K562 (cell line): Measurements from ENCODE around the gene ATIC. TPM values are rescaled to one million over a fixed set of nuclear protein-coding genes. Genes with fewer than 3 reads are reported as not detected.
A peak's percentile ranks its signal among the peaks of the same experiment; 100 is the strongest.

Source experiments
- ATF1 ChIP-seq, 2 experiments: fragments of 450-650 bp in 1 of 2; IDR thresholded peaks; 2 replicates each; pipeline ENCODE4 v1.6.1; 2016; ENCODE audit warnings: missing compliant biosample characterization in 1 of 2, missing genetic modification characterization in 1 of 2
- JUN ChIP-seq, 2 experiments: sonication (generic) in 1 of 2; formaldehyde crosslinking in 1 of 2; IDR thresholded peaks; 2 replicates each; pipeline versions ENCODE4 v1.6.1 to v1.8.0; 2012 to 2022; ENCODE audit warnings: borderline replicate concordance in 2 of 2, mild to moderate bottlenecking in 2 of 2, improper control_type of control experiment in 1 of 2, low read depth in 1 of 2, low read length in 1 of 2, missing genetic modification reagents in 1 of 2
- LEF1 ChIP-seq: fragments of 450-650 bp; IDR thresholded peaks from 2 replicates; pipeline ENCODE4 v1.6.1; 2016; ENCODE audit warnings: mild to moderate bottlenecking
- MNT ChIP-seq, 2 experiments: fragments of 450-650 bp; conservative IDR thresholded peaks; 2 replicates each; pipeline ENCODE4 v1.6.1; 2017; ENCODE audit warnings: mild to moderate bottlenecking in 2 of 2, moderate library complexity in 2 of 2
- NCOR1 ChIP-seq: fragments of 450-650 bp; IDR thresholded peaks from 2 replicates; pipeline ENCODE4 v1.6.1; 2016; ENCODE audit warnings: mild to moderate bottlenecking, moderate library complexity
- NR4A1 ChIP-seq, 2 experiments: fragments of 250-450 bp in 1 of 2; fragments of 450-650 bp in 1 of 2; sonication (Bioruptor Pico) in 1 of 2; IDR thresholded peaks; 2 replicates each; pipeline versions ENCODE4 v1.4.0 to v1.6.1; 2016 to 2020; ENCODE audit warnings: mild to moderate bottlenecking in 2 of 2, missing compliant biosample characterization in 1 of 2, missing genetic modification characterization in 1 of 2, moderate library complexity in 1 of 2
- RAD21 ChIP-seq, 2 experiments: fragments of 250-450 bp in 1 of 2; fragments of 450-650 bp in 1 of 2; sonication (Bioruptor Pico) in 1 of 2; formaldehyde crosslinking in 1 of 2; IDR thresholded peaks in 1 of 2; conservative IDR thresholded peaks in 1 of 2; 2 replicates each; pipeline versions ENCODE4 v1.4.0 to v1.8.0; 2020 to 2022; ENCODE audit warnings: mild to moderate bottlenecking in 2 of 2, moderate library complexity in 1 of 2
- RNF2 ChIP-seq: sonication (generic); IDR thresholded peaks from 2 replicates; pipeline ENCODE4 v1.6.1; 2016
- SMARCE1 ChIP-seq: fragments of 450-650 bp; IDR thresholded peaks from 2 replicates; pipeline ENCODE4 v1.7.1; 2016; ENCODE audit warnings: mild to moderate bottlenecking
- SNRNP70 ChIP-seq: fragments of 200-400 bp; formaldehyde crosslinking; optimal IDR thresholded peaks from 2 replicates; pipeline ENCODE3; 2017; ENCODE audit warnings: low read depth, low read length
- ZNF644 ChIP-seq: fragments of 200-800 bp; sonication (Bioruptor generic); IDR thresholded peaks from 2 replicates; pipeline ENCODE4 v1.6.1; 2016; ENCODE audit warnings: low read depth, missing genetic modification characterization, missing compliant biosample characterization
- polyA plus RNA-seq, 8 experiments: library from polyadenylated mRNA; depleted of rRNA in 4 of 8; stranded (reverse) in 5 of 8; unstranded in 3 of 8; fragments of >200 nt; fragmentation: Nextera tagmentation in 2 of 8; fragmentation: Illumina TruSeq in 1 of 8; extraction: Ambion mirVana in 2 of 8; extraction: Trizol in 1 of 8; gene quantifications; 2 replicates each; pipeline versions ENCODE4 v1.2.1 to v1.2.3, GENCODE V29; 2011 to 2014; ENCODE audit warnings: inconsistent platforms in 1 of 8, missing spikeins in 1 of 8
- total RNA-seq, 7 experiments: library from RNA; depleted of rRNA in 6 of 7; stranded (reverse); fragments of >200 nt in 6 of 7; fragmentation: Illumina TruSeq in 2 of 7; extraction: Trizol in 2 of 7; gene quantifications; 2 replicates each; pipeline versions ENCODE4 v1.2.1 to v1.2.3, GENCODE V29; 2011 to 2021; ENCODE audit warnings: low replicate concordance in 1 of 7
- TF ChIP-seq, protein P1 (sequence below): sonication (generic); IDR thresholded peaks from 2 replicates; pipeline ENCODE4 v1.6.1; 2016
- TF ChIP-seq, protein P2 (sequence below): sonication (generic); formaldehyde crosslinking; IDR thresholded peaks from 2 replicates; pipeline ENCODE4 v1.8.0; 2023; ENCODE audit warnings: missing genetic modification reagents, mild to moderate bottlenecking, borderline replicate concordance
- TF ChIP-seq, protein P3 (sequence below): sonication (generic); formaldehyde crosslinking; IDR thresholded peaks from 2 replicates; pipeline ENCODE4 v1.4.0; 2020; ENCODE audit warnings: mild to moderate bottlenecking, missing genetic modification reagents

Gene ATIC
- total and polyA plus RNA-seq, 9 of the 15 experiments (the other 6 are each of a cell fraction or from before 2014, with no cell fraction given), result 45.6 to 480 (median 212) TPM

DNA sequence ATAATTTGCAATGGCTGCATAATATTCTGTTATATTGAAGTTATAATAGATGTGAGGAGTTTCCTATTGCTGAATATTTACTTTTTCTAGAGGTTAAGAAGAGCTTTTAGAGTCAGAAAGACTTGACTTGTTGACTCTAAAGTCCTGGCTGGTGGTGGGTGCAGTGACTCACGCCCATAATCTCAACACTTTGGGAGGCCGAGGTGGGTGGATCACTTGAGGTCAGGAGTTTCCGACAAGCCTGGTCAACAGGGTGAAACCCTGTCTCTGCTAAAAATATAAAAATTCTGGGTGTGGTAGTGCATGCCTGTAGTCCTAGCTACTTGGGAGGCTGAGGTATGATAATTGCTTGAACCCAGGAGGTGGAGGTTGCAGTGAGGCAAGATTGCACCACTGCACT, 33.9 kb upstream of the ATIC start (continued):
- TF ChIP-seq, protein P1, sequence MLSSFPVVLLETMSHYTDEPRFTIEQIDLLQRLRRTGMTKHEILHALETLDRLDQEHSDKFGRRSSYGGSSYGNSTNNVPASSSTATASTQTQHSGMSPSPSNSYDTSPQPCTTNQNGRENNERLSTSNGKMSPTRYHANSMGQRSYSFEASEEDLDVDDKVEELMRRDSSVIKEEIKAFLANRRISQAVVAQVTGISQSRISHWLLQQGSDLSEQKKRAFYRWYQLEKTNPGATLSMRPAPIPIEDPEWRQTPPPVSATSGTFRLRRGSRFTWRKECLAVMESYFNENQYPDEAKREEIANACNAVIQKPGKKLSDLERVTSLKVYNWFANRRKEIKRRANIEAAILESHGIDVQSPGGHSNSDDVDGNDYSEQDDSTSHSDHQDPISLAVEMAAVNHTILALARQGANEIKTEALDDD, result peak; percentile 74
- TF ChIP-seq ZNF644 (tag), result no peak
- no peak for TF ChIP-seq SNRNP70
- no peak for TF ChIP-seq RNF2
- TF ChIP-seq, protein P2, sequence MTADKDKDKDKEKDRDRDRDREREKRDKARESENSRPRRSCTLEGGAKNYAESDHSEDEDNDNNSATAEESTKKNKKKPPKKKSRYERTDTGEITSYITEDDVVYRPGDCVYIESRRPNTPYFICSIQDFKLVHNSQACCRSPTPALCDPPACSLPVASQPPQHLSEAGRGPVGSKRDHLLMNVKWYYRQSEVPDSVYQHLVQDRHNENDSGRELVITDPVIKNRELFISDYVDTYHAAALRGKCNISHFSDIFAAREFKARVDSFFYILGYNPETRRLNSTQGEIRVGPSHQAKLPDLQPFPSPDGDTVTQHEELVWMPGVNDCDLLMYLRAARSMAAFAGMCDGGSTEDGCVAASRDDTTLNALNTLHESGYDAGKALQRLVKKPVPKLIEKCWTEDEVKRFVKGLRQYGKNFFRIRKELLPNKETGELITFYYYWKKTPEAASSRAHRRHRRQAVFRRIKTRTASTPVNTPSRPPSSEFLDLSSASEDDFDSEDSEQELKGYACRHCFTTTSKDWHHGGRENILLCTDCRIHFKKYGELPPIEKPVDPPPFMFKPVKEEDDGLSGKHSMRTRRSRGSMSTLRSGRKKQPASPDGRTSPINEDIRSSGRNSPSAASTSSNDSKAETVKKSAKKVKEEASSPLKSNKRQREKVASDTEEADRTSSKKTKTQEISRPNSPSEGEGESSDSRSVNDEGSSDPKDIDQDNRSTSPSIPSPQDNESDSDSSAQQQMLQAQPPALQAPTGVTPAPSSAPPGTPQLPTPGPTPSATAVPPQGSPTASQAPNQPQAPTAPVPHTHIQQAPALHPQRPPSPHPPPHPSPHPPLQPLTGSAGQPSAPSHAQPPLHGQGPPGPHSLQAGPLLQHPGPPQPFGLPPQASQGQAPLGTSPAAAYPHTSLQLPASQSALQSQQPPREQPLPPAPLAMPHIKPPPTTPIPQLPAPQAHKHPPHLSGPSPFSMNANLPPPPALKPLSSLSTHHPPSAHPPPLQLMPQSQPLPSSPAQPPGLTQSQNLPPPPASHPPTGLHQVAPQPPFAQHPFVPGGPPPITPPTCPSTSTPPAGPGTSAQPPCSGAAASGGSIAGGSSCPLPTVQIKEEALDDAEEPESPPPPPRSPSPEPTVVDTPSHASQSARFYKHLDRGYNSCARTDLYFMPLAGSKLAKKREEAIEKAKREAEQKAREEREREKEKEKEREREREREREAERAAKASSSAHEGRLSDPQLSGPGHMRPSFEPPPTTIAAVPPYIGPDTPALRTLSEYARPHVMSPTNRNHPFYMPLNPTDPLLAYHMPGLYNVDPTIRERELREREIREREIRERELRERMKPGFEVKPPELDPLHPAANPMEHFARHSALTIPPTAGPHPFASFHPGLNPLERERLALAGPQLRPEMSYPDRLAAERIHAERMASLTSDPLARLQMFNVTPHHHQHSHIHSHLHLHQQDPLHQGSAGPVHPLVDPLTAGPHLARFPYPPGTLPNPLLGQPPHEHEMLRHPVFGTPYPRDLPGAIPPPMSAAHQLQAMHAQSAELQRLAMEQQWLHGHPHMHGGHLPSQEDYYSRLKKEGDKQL (CRISPR knock-in tag), result no peak
- peak; percentile 59; the same call in 1 of the 2 replicates for TF ChIP-seq JUN (IDR thresholded peaks at IDR 0.05; ENCODE audit: borderline replicate concordance, low read depth, low read length)
- no peak for TF ChIP-seq JUN (CRISPR knock-in tag; IDR thresholded peaks at IDR 0.05; ENCODE audit: borderline replicate concordance)
- TF ChIP-seq NR4A1 (CRISPR knock-in tag; IDR thresholded peaks at IDR 0.05), result no peak
- no peak for TF ChIP-seq NR4A1 (tag; IDR thresholded peaks at IDR 0.05)
- peak; percentile 70 for TF ChIP-seq SMARCE1
- no peak for TF ChIP-seq ATF1 (CRISPR knock-in tag; IDR thresholded peaks at IDR 0.05)
- TF ChIP-seq ATF1 (tag; IDR thresholded peaks at IDR 0.05), result no peak
- no peak for TF ChIP-seq RAD21 (CRISPR knock-in tag; conservative IDR thresholded peaks at IDR 0.05 in 1 of 2, IDR thresholded peaks at IDR 0.05 in 1 of 2)
- 0 out of 2 replicates have a peak, but pooled peaks have one; percentile 24 for TF ChIP-seq LEF1
- TF ChIP-seq, protein P3, sequence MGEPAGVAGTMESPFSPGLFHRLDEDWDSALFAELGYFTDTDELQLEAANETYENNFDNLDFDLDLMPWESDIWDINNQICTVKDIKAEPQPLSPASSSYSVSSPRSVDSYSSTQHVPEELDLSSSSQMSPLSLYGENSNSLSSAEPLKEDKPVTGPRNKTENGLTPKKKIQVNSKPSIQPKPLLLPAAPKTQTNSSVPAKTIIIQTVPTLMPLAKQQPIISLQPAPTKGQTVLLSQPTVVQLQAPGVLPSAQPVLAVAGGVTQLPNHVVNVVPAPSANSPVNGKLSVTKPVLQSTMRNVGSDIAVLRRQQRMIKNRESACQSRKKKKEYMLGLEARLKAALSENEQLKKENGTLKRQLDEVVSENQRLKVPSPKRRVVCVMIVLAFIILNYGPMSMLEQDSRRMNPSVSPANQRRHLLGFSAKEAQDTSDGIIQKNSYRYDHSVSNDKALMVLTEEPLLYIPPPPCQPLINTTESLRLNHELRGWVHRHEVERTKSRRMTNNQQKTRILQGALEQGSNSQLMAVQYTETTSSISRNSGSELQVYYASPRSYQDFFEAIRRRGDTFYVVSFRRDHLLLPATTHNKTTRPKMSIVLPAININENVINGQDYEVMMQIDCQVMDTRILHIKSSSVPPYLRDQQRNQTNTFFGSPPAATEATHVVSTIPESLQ (CRISPR knock-in tag), result no peak
- TF ChIP-seq NCOR1, result peak; percentile 65
- TF ChIP-seq MNT (conservative IDR thresholded peaks at IDR 0.05), result 0 out of 4 replicates have a peak, but pooled peaks of 1 of the 2 experiments have one; percentile 34
